Activated T-helper 2 cell treated with anti-CD3 and anti-CD28 coated beads, Interferon-gamma antibody, Interleukin-2, Interleukin-4, amounts not matched to agents 10 μg/mL and 5 μg/mL and 100 μg/mL, durations not matched to agents 14 hours and 24 hours and 36 hours (primary cell): ENCODE data around the gene GRK2. TPM values are rescaled to one million over a fixed set of nuclear protein-coding genes. Genes with fewer than 3 reads are reported as not detected.
"Not testable (repeated sequence)": the region's sequence is repeated elsewhere in the genome, so short reads cannot be mapped to it uniquely, and the experiment has no call there.

Experiments
- DNase-seq: peaks from one replicate; pipeline ENCODE4 v3.0.0; 2021; ENCODE audit warnings: low spot score
- H3K27ac Mint-ChIP-seq: one replicate; pipeline ENCODE4 v1.8.0; 2021; ENCODE audit warnings: mixed read lengths
- H3K27me3 Mint-ChIP-seq: one replicate; pipeline ENCODE4 v1.8.0; 2021; ENCODE audit warnings: low read depth, mixed read lengths
- H3K36me3 Mint-ChIP-seq: one replicate; pipeline ENCODE4 v1.8.0; 2021; ENCODE audit warnings: low read depth, mixed read lengths
- H3K4me1 Mint-ChIP-seq: one replicate; pipeline ENCODE4 v1.8.0; 2021; ENCODE audit warnings: low read depth, mixed read lengths
- H3K4me3 Mint-ChIP-seq: one replicate; pipeline ENCODE4 v1.8.0; 2021; ENCODE audit warnings: low read depth, mild to moderate bottlenecking, moderate library complexity, mixed read lengths
- H3K9me3 Mint-ChIP-seq: one replicate; pipeline ENCODE4 v1.8.0; 2021; ENCODE audit warnings: mixed read lengths
- intact Hi-C: fragments of 100-400 bp; cut with micrococcal nuclease; formaldehyde crosslinking; loops from one replicate; pipeline ENCODE4 v1.15.1; 2023
- total RNA-seq: library from RNA; stranded (reverse); gene quantifications from 2 replicates; pipeline ENCODE4 v1.2.3, GENCODE V29; 2022

GRK2 gene
- total RNA-seq, 1 donor from 2014 or later = 282 TPM

GRCh38 chr11:67312187-67313021, 46.1 kb downstream of the GRK2 start:
- no peaks in the 10 kb centered on the region for H3K9me3 Mint-ChIP-seq
- intact Hi-C loops = no loop called here
- H3K27ac Mint-ChIP-seq = peak overlapping the region; percentile 70
- peak overlapping the region; percentile 19 for H3K4me3 Mint-ChIP-seq
- H3K27me3 Mint-ChIP-seq = no peaks in the 10 kb centered on the region
- DNase-seq = no peak
- H3K4me1 Mint-ChIP-seq = peaks cover 31% of the 10 kb centered on the region
- peaks cover 3% of the 10 kb centered on the region for H3K36me3 Mint-ChIP-seq

- Mint-ChIP-seq H3K4me3 (no peak overlapping the region), H3K27ac (peak overlapping the region; percentile 70), H3K36me3 (peaks cover 3% of the 10 kb centered on the region), H3K4me1 (peaks cover 34% of the 10 kb centered on the region), H3K9me3 (no peaks in the 10 kb centered on the region), H3K27me3 (no peaks in the 10 kb centered on the region)
- intact Hi-C loops = no loop called here
- no peak for DNase-seq
These were observed 47.0 kb downstream of the GRK2 start for GRCh38 chr11:67313125-67313890.

GRCh38 chr11:67314218-67314617, 47.9 kb downstream of the GRK2 start:
- no peak overlapping the region for H3K27ac Mint-ChIP-seq
- H3K36me3 Mint-ChIP-seq = peaks cover 3% of the 10 kb centered on the region
- DNase-seq = no peak
- H3K4me1 Mint-ChIP-seq = peaks cover 38% of the 10 kb centered on the region
- intact Hi-C loops = no loop called here
- no peaks in the 10 kb centered on the region for H3K9me3 Mint-ChIP-seq
- peaks cover 3% of the 10 kb centered on the region for H3K27me3 Mint-ChIP-seq
- no peak overlapping the region for H3K4me3 Mint-ChIP-seq

- Mint-ChIP-seq H3K27me3 (peaks cover 3% of the 10 kb centered on the region), H3K4me3 (peak overlapping the region; percentile 72), H3K27ac (no peak overlapping the region), H3K9me3 (no peaks in the 10 kb centered on the region), H3K36me3 (no peaks in the 10 kb centered on the region), H3K4me1 (peaks cover 38% of the 10 kb centered on the region)
- intact Hi-C loops = loop anchor here (5.0 kb wide), 2 partner anchors 37 to 198 kb away; partner anchors contain the start of genes KDM2A and POLD4
- DNase-seq = no peak
These were observed 49.1 kb downstream of the GRK2 start for GRCh38 chr11:67315325-67315909.

GRCh38 chr11:67316882-67317204, 50.6 kb downstream of the GRK2 start:
- DNase-seq = no peak
- H3K27ac Mint-ChIP-seq = peak overlapping the region; percentile 98
- peak overlapping the region; percentile 96 for H3K4me3 Mint-ChIP-seq
- H3K4me1 Mint-ChIP-seq = peaks cover 36% of the 10 kb centered on the region
- H3K9me3 Mint-ChIP-seq = no peaks in the 10 kb centered on the region
- H3K27me3 Mint-ChIP-seq = peaks cover 3% of the 10 kb centered on the region
- H3K36me3 Mint-ChIP-seq = no peaks in the 10 kb centered on the region
- intact Hi-C loops = loop anchor here (1.0 to 5.0 kb wide), 4 partner anchors 29 to 200 kb away; partner anchors contain the start of genes KDM2A and POLD4

GRCh38 chr11:67317205-67317887, 51.1 kb downstream of the GRK2 start:
- Mint-ChIP-seq H3K27ac (peak overlapping the region; percentile 98), H3K4me3 (peak overlapping the region; percentile 96), H3K36me3 (no peaks in the 10 kb centered on the region), H3K9me3 (no peaks in the 10 kb centered on the region), H3K4me1 (peaks cover 32% of the 10 kb centered on the region), H3K27me3 (peaks cover 3% of the 10 kb centered on the region)
- intact Hi-C loops = loop anchor here (1.0 to 5.0 kb wide), 4 partner anchors 29 to 200 kb away; partner anchors contain the start of genes KDM2A and POLD4
- DNase-seq = peak; percentile 98

- no peak for DNase-seq
These were observed 51.7 kb downstream of the GRK2 start for GRCh38 chr11:67317888-67318555.

GRCh38 chr11:67318876-67319275, 52.6 kb downstream of the GRK2 start:
- peak overlapping the region; percentile 96 for H3K4me3 Mint-ChIP-seq
- intact Hi-C loops = loop anchor here (5.0 kb wide), 2 partner anchors 33 to 202 kb away; partner anchors contain the start of genes KDM2A and POLD4
- not testable (repeated sequence) for H3K27ac Mint-ChIP-seq, DNase-seq, H3K36me3 Mint-ChIP-seq, H3K9me3 Mint-ChIP-seq, H3K27me3 Mint-ChIP-seq
- peaks cover 18% of the 10 kb centered on the region for H3K4me1 Mint-ChIP-seq

More at GRCh38 chr11:67317888-67318555, 51.7 kb downstream of the GRK2 start:
- peak overlapping the region; percentile 98 for H3K27ac Mint-ChIP-seq
- peak overlapping the region; percentile 96 for H3K4me3 Mint-ChIP-seq
- intact Hi-C loops = loop anchor here (1.0 to 5.0 kb wide), 4 partner anchors 30 to 201 kb away; partner anchors contain the start of genes KDM2A and POLD4
- H3K36me3 Mint-ChIP-seq = no peaks in the 10 kb centered on the region
- peaks cover 26% of the 10 kb centered on the region for H3K4me1 Mint-ChIP-seq
- peaks cover 3% of the 10 kb centered on the region for H3K27me3 Mint-ChIP-seq
- H3K9me3 Mint-ChIP-seq = no peaks in the 10 kb centered on the region

GRCh38 chr11:67320011-67320410, 53.7 kb downstream of the GRK2 start:
- DNase-seq = no peak
- peaks cover 15% of the 10 kb centered on the region for H3K4me1 Mint-ChIP-seq
- H3K27me3 Mint-ChIP-seq = peaks cover 3% of the 10 kb centered on the region
- no peaks in the 10 kb centered on the region for H3K9me3 Mint-ChIP-seq
- intact Hi-C loops = no loop called here
- no peaks in the 10 kb centered on the region for H3K36me3 Mint-ChIP-seq
- no peak overlapping the region for H3K4me3 Mint-ChIP-seq
- H3K27ac Mint-ChIP-seq = no peak overlapping the region

GRCh38 chr11:67320691-67321090, 54.4 kb downstream of the GRK2 start:
- Mint-ChIP-seq H3K4me1 (peaks cover 11% of the 10 kb centered on the region), H3K4me3 (no peak overlapping the region), H3K36me3 (no peaks in the 10 kb centered on the region), H3K27ac (no peak overlapping the region), H3K27me3 (peaks cover 3% of the 10 kb centered on the region), H3K9me3 (no peaks in the 10 kb centered on the region)
- intact Hi-C loops = no loop called here
- DNase-seq = no peak

GRCh38 chr11:67321313-67321871, 55.1 kb downstream of the GRK2 start:
- H3K27me3 Mint-ChIP-seq = peaks cover 3% of the 10 kb centered on the region
- intact Hi-C loops = no loop called here
- H3K36me3 Mint-ChIP-seq = no peaks in the 10 kb centered on the region
- H3K4me1 Mint-ChIP-seq = peaks cover 12% of the 10 kb centered on the region
- H3K27ac Mint-ChIP-seq = no peak overlapping the region
- no peak for DNase-seq
- no peaks in the 10 kb centered on the region for H3K9me3 Mint-ChIP-seq
- H3K4me3 Mint-ChIP-seq = no peak overlapping the region
